HepG2 (cell line): ENCODE data around the gene TLK1. TPM values are rescaled to one million over a fixed set of nuclear protein-coding genes. Genes with fewer than 3 reads are reported as not detected.
A peak's percentile ranks its signal among the peaks of the same experiment; 100 is the strongest.

ENCODE experiments used
- AFF4 ChIP-seq: sonication (generic); formaldehyde crosslinking; IDR thresholded peaks from 2 replicates; pipeline ENCODE4 v1.4.0; 2020; ENCODE audit warnings: missing genetic modification reagents
- BATF2 ChIP-seq: sonication (generic); formaldehyde crosslinking; IDR thresholded peaks from 2 replicates; pipeline ENCODE4 v1.8.0; 2022; ENCODE audit warnings: mild to moderate bottlenecking, missing genetic modification reagents, moderate library complexity
- KAT8 ChIP-seq: IDR thresholded peaks from 2 replicates; pipeline ENCODE4 v1.6.1; 2016; ENCODE audit warnings: missing genetic modification reagents, missing compliant biosample characterization
- LCORL ChIP-seq, 2 experiments: fragments of 450-650 bp in 1 of 2; sonication (generic) in 1 of 2; formaldehyde crosslinking in 1 of 2; IDR thresholded peaks; 2 replicates each; pipeline versions ENCODE4 v1.5.0 to v1.6.1; 2017 to 2020; ENCODE audit warnings: antibody characterized with exemption in 1 of 2, missing genetic modification reagents in 1 of 2
- MAFG ChIP-seq: sonication (generic); formaldehyde crosslinking; IDR thresholded peaks from 2 replicates; pipeline ENCODE4 v1.5.1; 2020; ENCODE audit warnings: mild to moderate bottlenecking, missing genetic modification reagents
- NFYB ChIP-seq: sonication (generic); formaldehyde crosslinking; IDR thresholded peaks from 2 replicates; pipeline ENCODE4 v1.4.0; 2020; ENCODE audit warnings: missing genetic modification reagents
- SOX5 ChIP-seq: IDR thresholded peaks from 2 replicates; pipeline ENCODE4 v1.6.1; 2016; ENCODE audit warnings: borderline replicate concordance
- SPEN ChIP-seq: sonication (generic); formaldehyde crosslinking; IDR thresholded peaks from 2 replicates; pipeline ENCODE4 v1.5.1; 2020; ENCODE audit warnings: low read depth, mild to moderate bottlenecking, missing genetic modification reagents
- TGIF2 ChIP-seq: IDR thresholded peaks from 2 replicates; pipeline ENCODE4 v1.6.1; 2016; ENCODE audit warnings: control low read depth, missing compliant biosample characterization
- ZBTB37 ChIP-seq: sonication (generic); formaldehyde crosslinking; IDR thresholded peaks from 2 replicates; pipeline ENCODE4 v1.4.0; 2020; ENCODE audit warnings: mild to moderate bottlenecking, missing genetic modification reagents
- ZHX2 ChIP-seq, 2 experiments: sonication (generic) in 1 of 2; formaldehyde crosslinking in 1 of 2; IDR thresholded peaks; 2 replicates each; pipeline versions ENCODE4 v1.6.1 to v1.9.0; 2014 to 2022; ENCODE audit warnings: antibody characterized with exemption in 1 of 2, borderline replicate concordance in 1 of 2, inconsistent platforms in 1 of 2, low read depth in 1 of 2, missing genetic modification reagents in 1 of 2
- ZNF430 ChIP-seq: sonication (generic); formaldehyde crosslinking; IDR thresholded peaks from 2 replicates; pipeline ENCODE4 v1.9.0; 2021; ENCODE audit warnings: mild to moderate bottlenecking, missing genetic modification reagents
- ZNF558 ChIP-seq: sonication (generic); formaldehyde crosslinking; IDR thresholded peaks from 2 replicates; pipeline ENCODE4 v1.9.0; 2022; ENCODE audit warnings: mild to moderate bottlenecking, missing genetic modification reagents, borderline replicate concordance
- ZNF563 ChIP-seq: sonication (generic); formaldehyde crosslinking; IDR thresholded peaks from 2 replicates; pipeline ENCODE4 v1.8.0; 2022; ENCODE audit warnings: mild to moderate bottlenecking, moderate library complexity, missing genetic modification reagents
- ZNF644 ChIP-seq: IDR thresholded peaks from 2 replicates; pipeline ENCODE4 v1.6.1; 2016; ENCODE audit warnings: low read depth
- ZNF720 ChIP-seq: sonication (generic); formaldehyde crosslinking; IDR thresholded peaks from 2 replicates; pipeline ENCODE4 v1.4.0; 2020; ENCODE audit warnings: missing genetic modification reagents
- ZSCAN29 ChIP-seq: sonication (generic); formaldehyde crosslinking; conservative IDR thresholded peaks from 2 replicates; pipeline ENCODE4 v1.4.0; 2020; ENCODE audit warnings: mild to moderate bottlenecking, missing genetic modification reagents
- polyA plus RNA-seq, 8 experiments: library from polyadenylated mRNA; depleted of rRNA in 3 of 8; stranded (reverse) in 7 of 8; unstranded in 1 of 8; fragments of >200 nt; fragmentation: Illumina TruSeq in 4 of 8; extraction: Trizol in 4 of 8; gene quantifications; 2 replicates each; pipeline versions ENCODE4 v1.2.1 to v1.2.3, GENCODE V29; 2011 to 2016; ENCODE audit warnings: low read depth in 4 of 8, missing spikeins in 1 of 8, mixed read lengths in 1 of 8; ENCODE audit not compliant: insufficient read depth in 1 of 8
- total RNA-seq, 5 experiments: library from RNA; depleted of rRNA; stranded (reverse); fragments of >200 nt; fragmentation: Illumina TruSeq; extraction: Trizol; gene quantifications; 2 replicates each; pipeline ENCODE4 v1.2.3, GENCODE V29; 2016; ENCODE audit warnings: low read depth in 1 of 5

TLK1 gene
- total and polyA plus RNA-seq, 2 of the 13 experiments (the other 11 are each of a cell fraction or from before 2014, with no cell fraction given), result 16.8 to 28.7 TPM

- TF ChIP-seq ZHX2 (IDR thresholded peaks at IDR 0.05; ENCODE audit: low read depth) (no peak), ZHX2 (CRISPR knock-in tag; IDR thresholded peaks at IDR 0.05; ENCODE audit: borderline replicate concordance) (no peak), ZNF563 (no peak), KAT8 (peak; percentile 37), ZBTB37 (CRISPR knock-in tag) (no peak), SPEN (CRISPR knock-in tag) (no peak), MAFG (CRISPR knock-in tag) (no peak), ZNF644 (CRISPR knock-in tag) (peak; percentile 53; the same call in 1 of the 2 replicates), ZNF558 (CRISPR knock-in tag) (0 out of 2 replicates have a peak, but pooled peaks have one; percentile 25), ZNF430 (CRISPR knock-in tag) (0 out of 2 replicates have a peak, but pooled peaks have one; percentile 1), ZNF720 (CRISPR knock-in tag) (no peak), ZSCAN29 (CRISPR knock-in tag) (no peak), NFYB (no peak), LCORL (IDR thresholded peaks at IDR 0.05) (no peak), LCORL (CRISPR knock-in tag; IDR thresholded peaks at IDR 0.05) (peak; percentile 41), BATF2 (CRISPR knock-in tag) (no peak), TGIF2 (CRISPR knock-in tag) (0 out of 2 replicates have a peak, but pooled peaks have one; percentile 47), SOX5 (CRISPR knock-in tag) (peak; percentile 69; the same call in 1 of the 2 replicates), AFF4 (CRISPR knock-in tag) (no peak)
These were observed 5.8 kb upstream of the TLK1 start (continued) for GRCh38 chr2:171166328-171166983.
